ENCODE measurements around the gene CCDC57.

DNA sequence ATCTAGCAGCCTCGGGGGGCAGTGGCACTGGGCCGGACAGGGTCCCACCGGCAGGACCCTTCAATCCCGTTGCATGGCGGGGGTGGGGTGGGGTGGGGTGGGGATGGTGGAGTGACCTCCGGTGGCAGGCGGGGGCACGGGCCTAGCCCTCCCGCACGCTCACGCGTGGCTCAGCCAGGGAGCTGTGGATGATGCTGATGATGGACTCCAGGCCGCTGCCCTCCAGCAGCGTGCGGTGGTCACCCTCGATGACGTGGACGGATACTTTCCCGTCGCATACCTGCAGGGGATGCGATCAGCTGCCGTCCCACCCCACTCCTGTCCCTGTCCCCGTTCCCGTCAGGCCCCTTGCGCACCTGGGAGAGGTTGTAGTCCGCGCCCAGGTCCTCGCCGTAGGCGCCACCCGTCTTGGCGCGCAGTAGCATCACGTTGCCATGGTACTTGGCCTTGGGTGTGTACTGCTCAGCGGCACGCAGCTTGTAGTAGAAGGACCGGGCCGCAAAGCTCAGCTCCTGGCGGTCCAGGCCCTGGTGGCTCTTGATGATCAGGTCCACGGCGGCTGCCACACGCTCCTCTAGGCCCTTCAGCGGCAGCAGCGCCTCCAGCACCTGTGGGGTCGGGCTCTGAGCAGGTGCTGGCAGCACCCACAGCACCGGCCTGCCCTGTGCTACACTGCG lies 133.5 kb downstream of the CCDC57 start:
- no peak for TF ChIP-seq CTCF (IDR thresholded peaks at IDR 0.05; ENCODE audit: borderline replicate concordance, extremely low read depth, low read length, poor library complexity, severe bottlenecking)
- no peak for TF ChIP-seq EZH2 (IDR thresholded peaks at IDR 0.05; ENCODE audit: borderline replicate concordance, low read depth, low read length, severe bottlenecking)
